ENCODE data around the gene RNPS1.

GRCh38 chr16:2284001-2284770, 16.3 kb upstream of the RNPS1 start:
- TF ChIP-seq BHLHE40 (IDR thresholded peaks at IDR 0.05; ENCODE audit: borderline replicate concordance), result no peak
- TF ChIP-seq HDGF (IDR thresholded peaks at IDR 0.05; ENCODE audit: borderline replicate concordance), result no peak
- no peak for TF ChIP-seq TARDBP (IDR thresholded peaks at IDR 0.05)
- no peak for TF ChIP-seq SP1 (IDR thresholded peaks at IDR 0.05)
- TF ChIP-seq ELF4 (IDR thresholded peaks at IDR 0.05), result no peak
- no peak for TF ChIP-seq ARNT (IDR thresholded peaks at IDR 0.05)
- no peak for TF ChIP-seq FOXK2 (IDR thresholded peaks at IDR 0.05)
- no peak for TF ChIP-seq FOXA1 (IDR thresholded peaks at IDR 0.05)
- TF ChIP-seq, protein P1, sequence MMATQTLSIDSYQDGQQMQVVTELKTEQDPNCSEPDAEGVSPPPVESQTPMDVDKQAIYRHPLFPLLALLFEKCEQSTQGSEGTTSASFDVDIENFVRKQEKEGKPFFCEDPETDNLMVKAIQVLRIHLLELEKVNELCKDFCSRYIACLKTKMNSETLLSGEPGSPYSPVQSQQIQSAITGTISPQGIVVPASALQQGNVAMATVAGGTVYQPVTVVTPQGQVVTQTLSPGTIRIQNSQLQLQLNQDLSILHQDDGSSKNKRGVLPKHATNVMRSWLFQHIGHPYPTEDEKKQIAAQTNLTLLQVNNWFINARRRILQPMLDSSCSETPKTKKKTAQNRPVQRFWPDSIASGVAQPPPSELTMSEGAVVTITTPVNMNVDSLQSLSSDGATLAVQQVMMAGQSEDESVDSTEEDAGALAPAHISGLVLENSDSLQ (IDR thresholded peaks at IDR 0.05), result no peak
- no peak for TF ChIP-seq FOXM1 (IDR thresholded peaks at IDR 0.05; ENCODE audit: borderline replicate concordance)

All from HEK293T (cell line).